Adrenal gland (tissue), 19 donors: ENCODE data around the gene C3orf52. TPM values are rescaled to one million over a fixed set of nuclear protein-coding genes. Genes with fewer than 3 reads are reported as not detected.
"Not testable (repeated sequence)": the region's sequence is repeated elsewhere in the genome, so short reads cannot be mapped to it uniquely, and the experiment has no call there.

Experiments
- DNase-seq, 7 donors: peaks; one replicate each; pipeline ENCODE4 v3.0.0-alpha.2; 2019 to 2020
- H3K27ac ChIP-seq, 5 donors: fragments of 200-600 bp; sonication (generic) in 4 of 5; 1 replicate in 3 of 5; 2 replicates in 2 of 5; pipeline versions ENCODE4 v1.5.1 to v1.8.0; 2016 to 2020; ENCODE audit warnings: mild to moderate bottlenecking in 1 of 5
- H3K27me3 ChIP-seq: fragments of 200-600 bp; 2 replicates; pipeline ENCODE4 v1.8.0; 2021
- H3K36me3 ChIP-seq, 2 donors: fragments of 200-600 bp; replicated peaks in 1 of 2; 1 replicate in 1 of 2; 2 replicates in 1 of 2; pipeline versions ENCODE4 v1.5.1 to v1.8.0; 2018 to 2022
- H3K4me1 ChIP-seq, 2 donors: fragments of 200-600 bp; replicated peaks in 1 of 2; 1 replicate in 1 of 2; 2 replicates in 1 of 2; pipeline versions ENCODE4 v1.5.1 to v1.8.0; 2018 to 2021
- H3K4me3 ChIP-seq, 4 donors: fragments of 200-600 bp; sonication (generic) in 3 of 4; one replicate each; pipeline ENCODE4 v1.5.1; 2016 to 2018
- H3K9me3 ChIP-seq, 3 donors: fragments of 200-600 bp; sonication (generic) in 1 of 3; replicated peaks in 1 of 3; 1 replicate in 2 of 3; 2 replicates in 1 of 3; pipeline versions ENCODE4 v1.5.1 to v1.8.0; 2016 to 2021
- CTCF ChIP-seq, 6 experiments: fragments of 450-650 bp in 4 of 6; fragments of 200-600 bp in 2 of 6; sonication (generic) in 1 of 6; IDR thresholded peaks; 1 replicate in 5 of 6; 2 replicates in 1 of 6; pipeline versions ENCODE4 v1.5.1 to v1.8.0; 2016 to 2021; ENCODE audit warnings: antibody characterized with exemption in 6 of 6, mild to moderate bottlenecking in 2 of 6, moderate library complexity in 1 of 6
- POLR2A ChIP-seq, 2 donors: fragments of 450-650 bp; IDR thresholded peaks; one replicate each; pipeline ENCODE4 v1.6.1; 2017; ENCODE audit warnings: antibody characterized with exemption in 2 of 2, mild to moderate bottlenecking in 2 of 2, moderate library complexity in 1 of 2
- WGBS, 4 donors: extraction: QIAGEN DNeasy Blood & Tissue Kit in 2 of 4; methylation state at CpG; one replicate each; pipeline versions ENCODE4 v1.1.5 to v1.1.7; 2013 to 2017; 5-methylcytosine and 5-hydroxymethylcytosine counted together
- intact Hi-C, 2 donors: fragments of 100-400 bp; cut with DNase I; formaldehyde crosslinking; loops; one replicate each; pipeline versions ENCODE4 v1.14.1 to v1.15.0; 2022 to 2023
- long read RNA-seq, 10 donors: library from polyadenylated mRNA in 3 of 10; unstranded in 2 of 10; stranded (forward) in 1 of 10; transcript quantifications; one replicate each; pipeline ENCODE4 v2.0.0 and lab custom pipeline, GENCODE V29; 2021 to 2026
- polyA plus RNA-seq, 3 donors: library from polyadenylated mRNA; stranded (reverse); fragments of 200-250 nt in 2 of 3; fragments of 350-450 nt in 1 of 3; fragmentation: Illumina TruSeq in 1 of 3; extraction: RNeasy Lipid Tissue Mini Kit (QIAGEN cat#74804) in 1 of 3; gene quantifications; one replicate each; pipeline ENCODE4 v1.2.3, GENCODE V29; 2013 to 2014
- total RNA-seq, 9 donors: library from RNA; depleted of rRNA in 4 of 9; stranded (reverse); fragments of >200 nt in 4 of 9; fragments of 120-200 nt in 1 of 9; fragmentation: NEBNext Ultra II Directional in 1 of 9; extraction: Animal tissue kit (Norgen Biotek cat#: 25700) in 1 of 9; gene quantifications; one replicate each; pipeline versions ENCODE4 v1.1.0 to v1.2.4, GENCODE V29; 2013 to 2023
- donor health status: healthy with polysubstance abuse.
- donor health status: Bipolar disorder and iron deficiency.
- donor health status: DM: yes; HTN: yes; CAD: no.
- donor health status: DM: no; HTN: no; CAD: no.
- donor health status: DM: no; HTN: no; CAD: no.
- donor health status: DM: yes; HTN: yes; CAD: no.

The C3orf52 gene
- total RNA-seq: 1 to 10 TPM in 7 of 9 donors, under 1 TPM in 2; 0.06 to 9.0 (median 2.6) TPM
- polyA plus RNA-seq: 1 to 10 TPM; 1.1 to 2.2 (median 2.2) TPM
- long read RNA-seq, donor 1, partial matches to known transcripts: 0 of 1 reads
- long read RNA-seq, donor 1, other reads (novel, unspliced or antisense): 0 of 1 reads
- long read RNA-seq, donor 2: 0 reads
- long read RNA-seq, donor 3, partial matches to known transcripts: 0 of 4 reads
- long read RNA-seq, donor 3, other reads (novel, unspliced or antisense): 0 of 4 reads
- long read RNA-seq, donor 4: 0 reads
- long read RNA-seq, donor 5, partial matches to known transcripts: 0 of 3 reads
- long read RNA-seq, donor 5, other reads (novel, unspliced or antisense): 0 of 3 reads
- long read RNA-seq, donor 6: 0 reads
- long read RNA-seq, donor 7: 0 reads
- long read RNA-seq, donor 8, partial matches to known transcripts: 0 of 1 reads
- long read RNA-seq, donor 8, other reads (novel, unspliced or antisense): 0 of 1 reads
- long read RNA-seq, donor 9: 0 reads
- long read RNA-seq, donor 10: 0 reads

- 0 to 2% (median 1%) methylated on average over 6 to 67 of the region's 67 CpGs for WGBS, 4 donors
Observed at GRCh38 chr3:112086076-112086854, at the start of gene C3orf52. Gene C3orf52, plus strand, starts transcription at chr3:112086389. Its CDS starts 19 bp downstream, at chr3:112086408.

GRCh38 chr3:112037194-112037593 lies 49.0 kb upstream of the C3orf52 start:
- intact Hi-C loops, H3K4me3 ChIP-seq, DNase-seq, H3K36me3 ChIP-seq, H3K9me3 ChIP-seq, H3K27me3 ChIP-seq, H3K4me1 ChIP-seq, H3K27ac ChIP-seq: not testable (repeated sequence)
- WGBS, 4 donors: 63 to 67% (median 64%) methylated on average over 4 of the region's 4 CpGs

More at GRCh38 chr3:112086076-112086854, at the start of gene C3orf52:
- H3K27me3 ChIP-seq: no peaks in the 10 kb centered on the region
- TF ChIP-seq POLR2A (IDR thresholded peaks at IDR 0.05): peak in 1 of 2 donors; percentile 48
- TF ChIP-seq CTCF (IDR thresholded peaks at IDR 0.05): peak in 1 of 6 experiments; percentile 8
- intact Hi-C loops: no loop called here
- peaks cover 0 to 7% of the 10 kb centered on the region in 2 donors for H3K4me1 ChIP-seq
- no peaks in the 10 kb centered on the region for H3K9me3 ChIP-seq
- peak within 1 kb of the TSS in 1 of 5 donors; percentile 83 for H3K27ac ChIP-seq
- peak; percentile 76 to 86 (median 82) for DNase-seq
- peak within 1 kb of the TSS in 2 of 4 donors; percentile 69 to 75 for H3K4me3 ChIP-seq
- H3K36me3 ChIP-seq: no peaks in the 10 kb centered on the region

GRCh38 chr3:112038863-112039262 lies 47.3 kb upstream of the C3orf52 start:
- no peaks in the 10 kb centered on the region for H3K9me3 ChIP-seq
- H3K36me3 ChIP-seq: no peaks in the 10 kb centered on the region
- 76 to 81% (median 78%) methylated on average over 3 of the region's 3 CpGs for WGBS, 4 donors
- H3K4me1 ChIP-seq: peaks cover 0 to 2% of the 10 kb centered on the region in 2 donors
- no peaks in the 10 kb centered on the region for H3K27me3 ChIP-seq
- H3K4me3 ChIP-seq: no peak overlapping the region
- no peak overlapping the region for H3K27ac ChIP-seq
- DNase-seq: no peak
- TF ChIP-seq CTCF (IDR thresholded peaks at IDR 0.05) (no peak), POLR2A (IDR thresholded peaks at IDR 0.05) (no peak)
- intact Hi-C loops: no loop called here

- peaks cover 0 to 4% of the 10 kb centered on the region in 2 donors for H3K4me1 ChIP-seq
- H3K27me3 ChIP-seq: no peaks in the 10 kb centered on the region
- H3K4me3 ChIP-seq: no peak overlapping the region
- no peak for DNase-seq
- H3K27ac ChIP-seq: no peak overlapping the region
- H3K36me3 ChIP-seq: no peaks in the 10 kb centered on the region
- no peak for TF ChIP-seq POLR2A (IDR thresholded peaks at IDR 0.05)
- TF ChIP-seq CTCF (IDR thresholded peaks at IDR 0.05): no peak
- intact Hi-C loops: loop anchor here in 1 of 2 donors (10.0 kb wide), 1 partner anchor 47 kb away; the partner anchor contains the start of gene TAGLN3
- no peaks in the 10 kb centered on the region for H3K9me3 ChIP-seq
Observed at GRCh38 chr3:112041321-112041720, 44.9 kb upstream of the C3orf52 start.
